MM.1S (cell line): Measurements from ENCODE around the gene AMOTL2.

Source experiments
- DNase-seq: peaks from one replicate; pipeline ENCODE4 v3.0.0-alpha.2; 2015
- H2AFZ ChIP-seq: fragments of 300-600 bp; sonication (generic); 2 replicates; pipeline ENCODE4 v1.6.0; 2016; ENCODE audit warnings: antibody characterized with exemption, low read length
- H3F3A ChIP-seq: fragments of 300-600 bp; sonication (generic); 2 replicates; pipeline ENCODE4 v1.6.1; 2016; ENCODE audit warnings: mild to moderate bottlenecking, antibody characterized with exemption, low read length, moderate library complexity, mixed read lengths; ENCODE audit not compliant: insufficient read depth
- H3K27ac ChIP-seq: fragments of 300-600 bp; sonication (generic); 2 replicates; pipeline ENCODE4 v1.5.1; 2016; ENCODE audit warnings: mild to moderate bottlenecking, low read length
- H3K27me3 ChIP-seq: fragments of 300-600 bp; sonication (generic); replicated peaks from 2 replicates; pipeline ENCODE4 v1.6.0; 2016; ENCODE audit warnings: low read length; ENCODE audit not compliant: insufficient read depth
- H3K36me3 ChIP-seq: fragments of 300-600 bp; sonication (generic); replicated peaks from 2 replicates; pipeline ENCODE4 v1.6.1; 2016; ENCODE audit warnings: mild to moderate bottlenecking, low read length, mixed read lengths; ENCODE audit not compliant: insufficient read depth
- H3K4me1 ChIP-seq: fragments of 300-600 bp; sonication (generic); 2 replicates; pipeline ENCODE4 v1.6.1; 2016; ENCODE audit warnings: low read length, mixed read lengths
- H3K4me2 ChIP-seq: fragments of 300-600 bp; sonication (generic); 2 replicates; pipeline ENCODE4 v1.6.0; 2016; ENCODE audit warnings: low read depth, low read length
- H3K4me3 ChIP-seq: fragments of 300-600 bp; sonication (generic); 2 replicates; pipeline ENCODE4 v1.5.1; 2016; ENCODE audit warnings: low read length, mixed read lengths
- H3K79me2 ChIP-seq: fragments of 300-600 bp; sonication (generic); 2 replicates; pipeline ENCODE4 v1.6.1; 2016; ENCODE audit warnings: mixed run types, low read length, mixed read lengths
- H3K9ac ChIP-seq: fragments of 300-600 bp; sonication (generic); 2 replicates; pipeline ENCODE4 v1.6.1; 2016; ENCODE audit warnings: low read length, mixed read lengths
- H3K9me2 ChIP-seq: fragments of 300-600 bp; sonication (generic); replicated peaks from 2 replicates; pipeline ENCODE4 v1.6.1; 2016; ENCODE audit warnings: mild to moderate bottlenecking, low read length, mixed read lengths; ENCODE audit not compliant: insufficient read depth
- H3K9me3 ChIP-seq: fragments of 300-600 bp; sonication (generic); replicated peaks from 2 replicates; pipeline ENCODE4 v1.6.1; 2016; ENCODE audit warnings: mild to moderate bottlenecking, low read length, mixed read lengths; ENCODE audit not compliant: insufficient read depth
- H4K20me1 ChIP-seq: fragments of 300-600 bp; sonication (generic); 2 replicates; pipeline ENCODE4 v1.6.1; 2016; ENCODE audit warnings: mild to moderate bottlenecking, low read length, moderate library complexity, mixed read lengths; ENCODE audit not compliant: insufficient read depth
- EZH2 ChIP-seq: fragments of 300-600 bp; sonication (generic); optimal IDR thresholded peaks from 2 replicates; pipeline ENCODE3; 2017; ENCODE audit warnings: low read depth, mild to moderate bottlenecking, antibody characterized with exemption, low read length, mixed read lengths
- EZH2phosphoT487 ChIP-seq: fragments of 300-600 bp; sonication (generic); IDR thresholded peaks from 2 replicates; pipeline ENCODE4 v1.6.1; 2018; ENCODE audit warnings: antibody characterized with exemption, low read length
- TF ChIP-seq, protein P1 (sequence below): fragments of 300-600 bp; sonication (generic); IDR thresholded peaks from 2 replicates; pipeline ENCODE4 v1.5.1; 2016; ENCODE audit warnings: antibody characterized with exemption, low read length, mixed read lengths

The AMOTL2 gene

DNA sequence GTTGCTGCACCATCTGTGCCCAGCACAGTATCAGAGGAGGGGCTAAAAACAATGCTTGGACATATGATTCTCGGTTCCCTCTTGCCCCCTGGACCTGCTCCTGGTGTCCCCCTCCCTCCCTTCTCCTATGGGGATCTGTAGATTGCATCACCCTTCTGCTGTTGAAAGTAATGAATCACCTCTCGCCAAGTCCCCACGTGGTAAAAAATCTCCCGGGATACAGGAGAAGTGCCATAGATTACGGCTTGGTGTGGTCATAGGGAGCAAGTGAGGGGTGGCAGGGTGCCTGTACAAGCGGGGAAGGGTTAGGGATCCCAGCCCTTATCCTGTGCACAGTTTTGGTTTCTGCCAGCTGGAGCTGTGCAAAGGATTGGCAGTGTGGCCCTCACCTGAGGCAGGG is 37.7 kb downstream of the AMOTL2 start:
- Histone ChIP-seq H3K27ac (no peak overlapping the region), H3K4me3 (no peak overlapping the region), H3F3A (no peaks in the 10 kb centered on the region), H3K79me2 (no peaks in the 10 kb centered on the region), H3K9me3 (no peaks in the 10 kb centered on the region), H3K4me1 (no peaks in the 10 kb centered on the region), H3K27me3 (no peaks in the 10 kb centered on the region), H3K9me2 (no peaks in the 10 kb centered on the region), H2AFZ (no peak overlapping the region), H4K20me1 (no peaks in the 10 kb centered on the region), H3K9ac (no peak overlapping the region), H3K4me2 (no peak overlapping the region), H3K36me3 (no peaks in the 10 kb centered on the region)
- no peak for DNase-seq
- TF ChIP-seq EZH2phosphoT487 (no peak), EZH2 (no peak)
- TF ChIP-seq, protein P1, sequence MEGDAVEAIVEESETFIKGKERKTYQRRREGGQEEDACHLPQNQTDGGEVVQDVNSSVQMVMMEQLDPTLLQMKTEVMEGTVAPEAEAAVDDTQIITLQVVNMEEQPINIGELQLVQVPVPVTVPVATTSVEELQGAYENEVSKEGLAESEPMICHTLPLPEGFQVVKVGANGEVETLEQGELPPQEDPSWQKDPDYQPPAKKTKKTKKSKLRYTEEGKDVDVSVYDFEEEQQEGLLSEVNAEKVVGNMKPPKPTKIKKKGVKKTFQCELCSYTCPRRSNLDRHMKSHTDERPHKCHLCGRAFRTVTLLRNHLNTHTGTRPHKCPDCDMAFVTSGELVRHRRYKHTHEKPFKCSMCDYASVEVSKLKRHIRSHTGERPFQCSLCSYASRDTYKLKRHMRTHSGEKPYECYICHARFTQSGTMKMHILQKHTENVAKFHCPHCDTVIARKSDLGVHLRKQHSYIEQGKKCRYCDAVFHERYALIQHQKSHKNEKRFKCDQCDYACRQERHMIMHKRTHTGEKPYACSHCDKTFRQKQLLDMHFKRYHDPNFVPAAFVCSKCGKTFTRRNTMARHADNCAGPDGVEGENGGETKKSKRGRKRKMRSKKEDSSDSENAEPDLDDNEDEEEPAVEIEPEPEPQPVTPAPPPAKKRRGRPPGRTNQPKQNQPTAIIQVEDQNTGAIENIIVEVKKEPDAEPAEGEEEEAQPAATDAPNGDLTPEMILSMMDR: no peak

DNA sequence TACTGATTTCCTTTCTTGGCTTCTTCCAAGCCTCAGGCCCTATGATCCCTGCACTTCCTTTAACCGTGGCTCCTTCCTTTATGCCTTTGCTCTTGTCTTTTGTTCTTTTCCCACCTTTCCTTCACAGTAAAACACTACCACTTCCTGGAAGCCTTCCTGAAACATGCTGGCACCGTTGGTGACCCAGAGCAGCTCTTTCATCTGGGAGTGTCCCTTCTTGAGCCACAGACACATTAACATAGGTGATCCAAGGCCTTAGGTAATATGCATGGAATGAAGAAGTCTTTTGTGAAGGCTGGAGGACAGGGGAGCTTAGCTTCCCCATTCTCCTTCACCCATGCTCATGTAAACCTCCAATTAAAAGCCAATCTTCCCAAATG is 39.4 kb downstream of the AMOTL2 start:
- no peaks in the 10 kb centered on the region for H3K27me3 ChIP-seq
- no peak overlapping the region for H2AFZ ChIP-seq
- H3F3A ChIP-seq: no peaks in the 10 kb centered on the region
- no peaks in the 10 kb centered on the region for H4K20me1 ChIP-seq
- H3K27ac ChIP-seq: no peak overlapping the region
- no peaks in the 10 kb centered on the region for H3K9me3 ChIP-seq
- TF ChIP-seq, protein P1: no peak
- TF ChIP-seq EZH2 (no peak), EZH2phosphoT487 (no peak)
- H3K4me2 ChIP-seq: no peak overlapping the region
- H3K4me3 ChIP-seq: no peak overlapping the region
- H3K9me2 ChIP-seq: no peaks in the 10 kb centered on the region
- H3K4me1 ChIP-seq: no peaks in the 10 kb centered on the region
- H3K79me2 ChIP-seq: no peaks in the 10 kb centered on the region
- no peak for DNase-seq
- no peak overlapping the region for H3K9ac ChIP-seq
- H3K36me3 ChIP-seq: no peaks in the 10 kb centered on the region

DNA sequence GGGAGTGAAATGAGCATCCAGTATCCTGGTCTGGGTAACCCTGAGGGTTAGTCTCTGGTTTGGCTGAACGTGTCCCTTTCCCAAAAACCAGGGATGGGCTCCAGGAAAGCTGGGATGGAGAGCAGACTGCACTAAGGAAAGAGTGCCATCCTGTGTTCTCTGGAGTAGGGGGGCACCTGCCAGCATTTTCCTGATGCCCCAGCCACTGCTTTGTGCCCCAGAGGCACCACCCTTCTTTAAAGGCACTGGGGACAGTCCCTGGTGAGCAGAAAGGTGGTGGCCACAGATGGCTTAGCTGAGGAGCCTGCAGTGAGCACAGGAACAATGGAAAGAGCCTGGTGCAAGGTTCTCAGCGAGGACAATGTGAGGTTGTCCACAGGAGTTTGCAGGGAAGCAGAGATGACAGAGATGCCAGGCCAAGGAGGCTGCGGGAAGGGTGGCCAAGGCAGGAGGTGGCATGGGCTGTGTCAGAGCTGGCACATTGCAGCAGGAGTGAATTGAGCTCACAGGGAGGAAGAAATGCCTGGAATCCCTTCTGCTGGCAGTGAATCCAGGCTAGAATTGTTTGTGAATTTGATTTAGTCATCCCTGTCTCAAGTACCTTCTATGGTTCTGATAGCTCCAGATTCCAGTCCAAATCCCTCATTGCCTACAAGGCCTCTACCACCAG is 39.9 kb downstream of the AMOTL2 start:
- H3K9me3 ChIP-seq: no peaks in the 10 kb centered on the region
- no peaks in the 10 kb centered on the region for H3K36me3 ChIP-seq
- no peaks in the 10 kb centered on the region for H3F3A ChIP-seq
- no peak overlapping the region for H3K9ac ChIP-seq
- H3K9me2 ChIP-seq: no peaks in the 10 kb centered on the region
- TF ChIP-seq, protein P1: no peak
- TF ChIP-seq EZH2phosphoT487 (no peak), EZH2 (no peak)
- H3K4me2 ChIP-seq: no peak overlapping the region
- H3K27me3 ChIP-seq: no peaks in the 10 kb centered on the region
- DNase-seq: no peak
- no peak overlapping the region for H3K27ac ChIP-seq
- H3K4me3 ChIP-seq: no peak overlapping the region
- H3K79me2 ChIP-seq: no peaks in the 10 kb centered on the region
- no peaks in the 10 kb centered on the region for H3K4me1 ChIP-seq
- no peak overlapping the region for H2AFZ ChIP-seq
- no peaks in the 10 kb centered on the region for H4K20me1 ChIP-seq
